Measurements from ENCODE around the gene CERCAM. TPM values are rescaled to one million over a fixed set of nuclear protein-coding genes. Genes with fewer than 3 reads are reported as not detected.
A peak's percentile ranks its signal among the peaks of the same experiment; 100 is the strongest.

CERCAM gene
- total and polyA plus RNA-seq, 2 experiments from 2014 or later = 525 to 596 TPM

GRCh38 chr9:128405077-128405779 lies 15.4 kb upstream of the CERCAM start:
- peaks cover 8% of the 10 kb centered on the region; the same call in 1 of the 2 replicates for H3K4me1 ChIP-seq (ENCODE audit: insufficient read depth)
- H3K27me3 ChIP-seq (replicated peaks; ENCODE audit: insufficient read depth) = no peaks in the 10 kb centered on the region
- no peak overlapping the region for H3K4me3 ChIP-seq
- no peaks in the 10 kb centered on the region for H4K20me1 ChIP-seq (ENCODE audit: insufficient read depth)
- TF ChIP-seq EZH2 (IDR thresholded peaks at IDR 0.05; ENCODE audit: insufficient read depth, poor library complexity, severe bottlenecking) = no peak
- no peak for TF ChIP-seq EZH2phosphoT487 (IDR thresholded peaks at IDR 0.05; ENCODE audit: insufficient read depth, low read depth)
- no peak overlapping the region for H3K27ac ChIP-seq
- no peak overlapping the region for H3K4me2 ChIP-seq (ENCODE audit: unreplicated experiment)
- no peaks in the 10 kb centered on the region for H3K9me2 ChIP-seq (ENCODE audit: insufficient read depth)
- H3K79me2 ChIP-seq (ENCODE audit: insufficient read depth) = no peaks in the 10 kb centered on the region
- 66 to 71% methylated on average over 15 to 20 of the region's 20 CpGs for WGBS, 2 experiments (ENCODE audit: low coverage in 1 of 2, low lambda C conversion rate in 2 of 2, missing lambda C conversion rate in 2 of 2)
- H3K9me3 ChIP-seq (ENCODE audit: low read depth) = no peaks in the 10 kb centered on the region
- no peak overlapping the region for H3K9ac ChIP-seq
- no peaks in the 10 kb centered on the region for H3F3A ChIP-seq (ENCODE audit: insufficient read depth)
- in situ Hi-C loops (cut with MboI) = no loop called here
- no peaks in the 10 kb centered on the region for H3K36me3 ChIP-seq (ENCODE audit: low read depth)
- DNase-seq = no peak
- H2AFZ ChIP-seq = no peak overlapping the region

- TF ChIP-seq EZH2phosphoT487 (IDR thresholded peaks at IDR 0.05; ENCODE audit: insufficient read depth, low read depth) (no peak), EZH2 (IDR thresholded peaks at IDR 0.05; ENCODE audit: insufficient read depth, poor library complexity, severe bottlenecking) (no peak)
- no peaks in the 10 kb centered on the region for H3K36me3 ChIP-seq (ENCODE audit: low read depth)
- H3K27me3 ChIP-seq (replicated peaks; ENCODE audit: insufficient read depth) = no peaks in the 10 kb centered on the region
- H3F3A ChIP-seq (ENCODE audit: insufficient read depth) = no peaks in the 10 kb centered on the region
- no peaks in the 10 kb centered on the region for H3K79me2 ChIP-seq (ENCODE audit: insufficient read depth)
- no peak overlapping the region for H3K4me2 ChIP-seq (ENCODE audit: unreplicated experiment)
- DNase-seq = no peak
- in situ Hi-C loops (cut with MboI) = no loop called here
- H4K20me1 ChIP-seq (ENCODE audit: insufficient read depth) = no peaks in the 10 kb centered on the region
- no peak overlapping the region for H3K4me3 ChIP-seq
- H3K4me1 ChIP-seq (ENCODE audit: insufficient read depth) = peaks cover 8% of the 10 kb centered on the region; the same call in 1 of the 2 replicates
- no peak overlapping the region for H2AFZ ChIP-seq
- no peaks in the 10 kb centered on the region for H3K9me2 ChIP-seq (ENCODE audit: insufficient read depth)
- WGBS, 2 experiments (ENCODE audit: low coverage in 1 of 2, low lambda C conversion rate in 2 of 2, missing lambda C conversion rate in 2 of 2) = 54 to 77% methylated on average over 5 to 7 of the region's 7 CpGs
- no peak overlapping the region for H3K9ac ChIP-seq
- H3K27ac ChIP-seq = no peak overlapping the region
- H3K9me3 ChIP-seq (ENCODE audit: low read depth) = no peaks in the 10 kb centered on the region
Observed at GRCh38 chr9:128405780-128406171, 14.9 kb upstream of the CERCAM start.

GRCh38 chr9:128406848-128407391 lies 13.7 kb upstream of the CERCAM start:
- Histone ChIP-seq H3K4me1 (ENCODE audit: insufficient read depth) (peaks cover 8% of the 10 kb centered on the region; the same call in 1 of the 2 replicates), H3K27ac (no peak overlapping the region), H2AFZ (no peak overlapping the region), H3K4me3 (no peak overlapping the region), H3K4me2 (ENCODE audit: unreplicated experiment) (no peak overlapping the region), H4K20me1 (ENCODE audit: insufficient read depth) (no peaks in the 10 kb centered on the region), H3K9ac (no peak overlapping the region), H3K36me3 (ENCODE audit: low read depth) (no peaks in the 10 kb centered on the region), H3F3A (ENCODE audit: insufficient read depth) (no peaks in the 10 kb centered on the region), H3K9me3 (ENCODE audit: low read depth) (no peaks in the 10 kb centered on the region), H3K79me2 (ENCODE audit: insufficient read depth) (no peaks in the 10 kb centered on the region), H3K27me3 (replicated peaks; ENCODE audit: insufficient read depth) (no peaks in the 10 kb centered on the region), H3K9me2 (ENCODE audit: insufficient read depth) (no peaks in the 10 kb centered on the region)
- 59 to 62% methylated on average over 9 of the region's 9 CpGs for WGBS, 2 experiments (ENCODE audit: low coverage in 1 of 2, low lambda C conversion rate in 2 of 2, missing lambda C conversion rate in 2 of 2)
- DNase-seq = peak; percentile 45
- in situ Hi-C loops (cut with MboI) = no loop called here
- TF ChIP-seq EZH2 (IDR thresholded peaks at IDR 0.05; ENCODE audit: insufficient read depth, poor library complexity, severe bottlenecking) (no peak), EZH2phosphoT487 (IDR thresholded peaks at IDR 0.05; ENCODE audit: insufficient read depth, low read depth) (no peak)

- no peaks in the 10 kb centered on the region for H3K36me3 ChIP-seq (ENCODE audit: low read depth)
- no peaks in the 10 kb centered on the region for H3F3A ChIP-seq (ENCODE audit: insufficient read depth)
- H4K20me1 ChIP-seq (ENCODE audit: insufficient read depth) = no peaks in the 10 kb centered on the region
- H2AFZ ChIP-seq = no peak overlapping the region
- no peak overlapping the region for H3K4me2 ChIP-seq (ENCODE audit: unreplicated experiment)
- H3K27ac ChIP-seq = no peak overlapping the region
- in situ Hi-C loops (cut with MboI) = no loop called here
- H3K9me3 ChIP-seq (ENCODE audit: low read depth) = no peaks in the 10 kb centered on the region
- no peak overlapping the region for H3K9ac ChIP-seq
- H3K27me3 ChIP-seq (replicated peaks; ENCODE audit: insufficient read depth) = peaks cover 2% of the 10 kb centered on the region; the same call in 1 of the 2 replicates
- no peaks in the 10 kb centered on the region for H3K9me2 ChIP-seq (ENCODE audit: insufficient read depth)
- H3K79me2 ChIP-seq (ENCODE audit: insufficient read depth) = no peaks in the 10 kb centered on the region
- no peak for DNase-seq
- H3K4me1 ChIP-seq (ENCODE audit: insufficient read depth) = peaks cover 8% of the 10 kb centered on the region; the same call in 1 of the 2 replicates
- WGBS, 2 experiments (ENCODE audit: low coverage in 1 of 2, low lambda C conversion rate in 2 of 2, missing lambda C conversion rate in 2 of 2) = 69 to 70% methylated on average over 7 to 26 of the region's 26 CpGs
- H3K4me3 ChIP-seq = no peak overlapping the region
- no peak for TF ChIP-seq EZH2 (IDR thresholded peaks at IDR 0.05; ENCODE audit: insufficient read depth, poor library complexity, severe bottlenecking)
- TF ChIP-seq EZH2phosphoT487 (IDR thresholded peaks at IDR 0.05; ENCODE audit: insufficient read depth, low read depth) = no peak
Observed at GRCh38 chr9:128408963-128409431, 11.7 kb upstream of the CERCAM start.
